ENCODE data around the gene DDI1.

Gene DDI1

DNA sequence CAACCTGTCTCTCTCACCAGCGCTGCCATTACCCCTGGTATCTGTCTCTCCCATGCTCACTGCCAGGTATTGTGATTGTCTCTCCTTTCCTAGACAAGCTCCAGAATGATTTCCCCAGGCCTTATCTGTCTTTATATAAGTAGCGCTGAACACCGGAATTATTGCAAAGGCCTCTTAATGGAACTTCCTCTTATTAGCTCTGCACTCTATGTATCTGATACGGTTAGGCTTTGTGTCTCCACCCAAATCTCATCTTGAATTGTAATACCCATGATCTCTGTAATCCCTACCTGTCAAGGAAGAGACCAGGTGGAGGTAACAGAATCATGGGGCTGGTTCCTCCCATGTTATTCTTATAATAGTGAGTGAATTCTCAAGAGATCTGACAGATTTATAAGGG lies 39.3 kb downstream of the DDI1 start:
- in situ Hi-C loops (cut with HindIII; ENCODE audit: low sequenced_read_pairs) = no loop called here

DNA sequence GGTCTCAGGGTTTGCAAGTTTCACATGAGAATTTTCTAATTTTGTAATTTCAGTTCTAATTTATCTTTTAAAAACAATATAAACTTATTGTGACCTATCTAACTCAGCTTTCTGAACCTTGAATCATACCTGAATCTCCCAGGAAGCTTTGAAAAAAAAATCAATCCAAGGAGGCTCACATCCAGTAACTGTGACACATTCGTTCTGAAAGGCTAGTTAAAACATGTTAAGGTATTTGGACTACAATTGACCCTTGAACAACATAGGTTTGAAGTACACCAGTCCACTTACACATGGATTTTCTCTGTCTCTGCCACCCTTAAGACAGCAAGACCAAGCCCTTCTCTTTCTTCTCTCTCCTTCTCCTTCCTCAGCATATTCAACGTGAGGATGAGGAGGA lies 40.0 kb downstream of the DDI1 start:
- in situ Hi-C loops (cut with HindIII; ENCODE audit: low sequenced_read_pairs) = no loop called here

GRCh38 chr11:104078245-104078644 lies 41.8 kb downstream of the DDI1 start:
- in situ Hi-C loops (cut with HindIII; ENCODE audit: low sequenced_read_pairs) = no loop called here

GRCh38 chr11:104078995-104079394 lies 42.6 kb downstream of the DDI1 start:
- in situ Hi-C loops (cut with HindIII; ENCODE audit: low sequenced_read_pairs) = no loop called here

- in situ Hi-C loops (cut with HindIII; ENCODE audit: low sequenced_read_pairs) = no loop called here
Measured at GRCh38 chr11:104086621-104087020, 50.2 kb downstream of the DDI1 start.

Measured in DLD1 (cell line).